ACC112 (cell line): Measurements from ENCODE around the gene TEX51.

Source experiments
- H2AFZ ChIP-seq: fragments of 200-600 bp; sonication (generic); one replicate; pipeline ENCODE4 v1.6.0; 2017; ENCODE audit warnings: antibody characterized with exemption, low read length; ENCODE audit not compliant: unreplicated experiment
- H3K27ac ChIP-seq: fragments of 200-600 bp; sonication (generic); 2 replicates; pipeline ENCODE4 v1.5.1; 2014; ENCODE audit warnings: low read depth, mild to moderate bottlenecking, antibody characterized with exemption, low read length, moderate library complexity
- H3K27me3 ChIP-seq: fragments of 200-600 bp; sonication (generic); 2 replicates; pipeline ENCODE4 v1.6.1; 2014; ENCODE audit warnings: mild to moderate bottlenecking, antibody characterized with exemption, low read length, moderate library complexity, mixed read lengths; ENCODE audit not compliant: insufficient read depth
- H3K36me3 ChIP-seq: fragments of 200-600 bp; sonication (generic); 2 replicates; pipeline ENCODE4 v1.6.1; 2016; ENCODE audit warnings: mild to moderate bottlenecking, antibody characterized with exemption, low read length, moderate library complexity, mixed read lengths; ENCODE audit not compliant: insufficient read depth
- H3K4me1 ChIP-seq: fragments of 200-600 bp; sonication (generic); one replicate; pipeline ENCODE4 v1.6.1; 2016; ENCODE audit warnings: low read length, mixed read lengths; ENCODE audit not compliant: insufficient read depth, unreplicated experiment, control insufficient read depth
- H3K4me3 ChIP-seq: fragments of 200-600 bp; sonication (generic); 2 replicates; pipeline ENCODE4 v1.5.1; 2014; ENCODE audit warnings: mild to moderate bottlenecking, low read depth, low read length
- H3K79me2 ChIP-seq: fragments of 200-600 bp; sonication (generic); one replicate; pipeline ENCODE4 v1.6.0; 2016; ENCODE audit warnings: low read length; ENCODE audit not compliant: control insufficient read depth, unreplicated experiment, insufficient read depth

TEX51 gene

DNA sequence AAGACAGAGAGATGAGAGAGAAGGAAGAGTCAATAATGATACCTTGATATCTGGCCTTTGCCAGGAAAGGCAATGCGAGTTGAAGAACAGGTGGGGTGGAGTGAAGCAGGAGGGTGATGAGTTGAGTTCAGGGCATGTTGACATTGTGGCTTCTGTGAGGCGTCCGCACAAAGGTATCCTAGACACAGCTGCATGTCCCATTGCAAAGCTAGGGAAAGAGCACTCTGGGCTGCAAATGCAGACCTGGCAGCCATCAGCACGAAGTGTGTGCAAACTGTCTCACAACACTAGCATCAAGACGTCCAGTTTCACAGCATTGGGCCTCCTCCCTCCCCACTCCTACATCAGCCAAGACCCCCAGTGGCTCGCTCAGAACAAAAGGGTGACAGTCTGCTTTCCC is 36.1 kb downstream of the TEX51 start:
- Histone ChIP-seq H3K36me3 (no peaks in the 10 kb centered on the region), H3K4me1 (no peaks in the 10 kb centered on the region), H2AFZ (no peak overlapping the region), H3K79me2 (no peaks in the 10 kb centered on the region), H3K27ac (no peak overlapping the region), H3K4me3 (no peak overlapping the region), H3K27me3 (peaks cover 58% of the 10 kb centered on the region)

DNA sequence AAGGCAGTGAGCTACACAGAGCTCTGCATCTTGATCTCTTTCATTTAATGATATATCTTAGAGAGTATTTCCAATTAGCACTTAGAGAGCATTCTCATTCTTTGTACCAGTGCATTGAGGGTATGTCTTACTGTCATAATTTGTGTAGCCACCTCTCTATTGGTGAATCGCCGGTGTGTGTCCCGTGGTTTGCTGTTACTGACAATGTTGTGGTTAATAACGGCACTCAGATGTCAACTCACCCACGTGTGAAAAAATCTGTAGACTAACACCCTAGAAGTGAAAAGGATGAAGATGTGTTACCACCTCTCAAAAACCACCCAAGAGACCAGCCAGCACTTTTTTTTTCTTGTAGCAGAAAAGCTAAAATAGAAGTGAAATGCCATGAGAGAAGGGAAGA is 37.1 kb downstream of the TEX51 start:
- no peaks in the 10 kb centered on the region for H3K4me1 ChIP-seq

GRCh38 chr2:126936219-126936723 is 37.6 kb downstream of the TEX51 start:
- no peak overlapping the region for H3K27ac ChIP-seq
- peaks cover 68% of the 10 kb centered on the region for H3K27me3 ChIP-seq
- H3K79me2 ChIP-seq, result no peaks in the 10 kb centered on the region
- no peaks in the 10 kb centered on the region for H3K4me1 ChIP-seq
- no peak overlapping the region for H2AFZ ChIP-seq
- H3K4me3 ChIP-seq, result no peak overlapping the region
- H3K36me3 ChIP-seq, result no peaks in the 10 kb centered on the region

More for the DNA sequence above, 37.1 kb downstream of the TEX51 start:
- Histone ChIP-seq H3K27ac (no peak overlapping the region), H3K4me3 (no peak overlapping the region), H3K27me3 (peaks cover 64% of the 10 kb centered on the region), H3K79me2 (no peaks in the 10 kb centered on the region), H3K36me3 (no peaks in the 10 kb centered on the region), H2AFZ (no peak overlapping the region)

- H3K79me2 ChIP-seq, result no peaks in the 10 kb centered on the region
- no peak overlapping the region for H3K27ac ChIP-seq
- H3K36me3 ChIP-seq, result no peaks in the 10 kb centered on the region
- no peak overlapping the region for H3K4me3 ChIP-seq
- no peak overlapping the region for H2AFZ ChIP-seq
- peaks cover 79% of the 10 kb centered on the region for H3K27me3 ChIP-seq
- no peaks in the 10 kb centered on the region for H3K4me1 ChIP-seq
Observed at GRCh38 chr2:126940331-126940730, 41.6 kb downstream of the TEX51 start.

DNA sequence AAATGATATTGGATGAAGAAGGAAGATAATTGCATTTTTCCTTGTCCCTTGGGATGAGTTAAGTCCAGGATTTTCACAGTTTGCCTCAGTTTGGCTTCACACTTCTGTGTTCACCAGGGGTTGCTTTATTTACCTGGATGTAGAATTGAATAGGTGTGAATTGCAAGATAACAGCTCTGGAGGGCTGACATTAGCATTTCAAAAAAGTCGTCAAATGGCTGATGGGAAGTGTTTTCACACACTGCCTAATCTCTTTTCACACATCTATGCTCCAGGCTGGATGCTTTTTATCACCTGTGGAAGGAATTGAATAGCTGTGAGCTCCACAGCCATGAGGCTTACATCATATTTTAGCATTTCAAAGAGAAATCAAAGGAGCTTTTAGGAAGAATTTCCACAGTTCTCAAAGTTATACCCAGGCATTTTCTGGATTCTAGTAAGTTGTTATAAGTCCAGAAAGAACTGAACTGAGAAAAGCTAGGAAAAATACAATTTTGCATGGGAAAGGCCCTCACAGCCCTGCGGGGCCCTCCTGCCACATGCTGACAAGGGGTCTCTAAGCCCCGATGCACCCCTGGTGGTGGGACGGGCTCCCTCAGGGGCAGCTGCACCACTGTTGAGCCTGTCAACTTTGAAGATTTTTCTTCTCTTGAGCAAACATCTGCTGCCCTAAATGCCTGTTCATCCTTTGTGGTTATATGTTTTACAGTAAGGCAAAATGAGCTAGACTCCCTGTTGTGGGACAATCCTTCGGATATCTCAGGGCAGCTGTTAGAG is 43.9 kb downstream of the TEX51 start:
- Histone ChIP-seq H3K4me1 (no peaks in the 10 kb centered on the region), H3K27me3 (peaks cover 79% of the 10 kb centered on the region), H3K79me2 (no peaks in the 10 kb centered on the region), H3K4me3 (no peak overlapping the region), H3K36me3 (no peaks in the 10 kb centered on the region), H3K27ac (no peak overlapping the region), H2AFZ (no peak overlapping the region)

GRCh38 chr2:126943612-126944348 is 45.1 kb downstream of the TEX51 start:
- H3K4me3 ChIP-seq, result no peak overlapping the region
- no peaks in the 10 kb centered on the region for H3K36me3 ChIP-seq
- H3K27me3 ChIP-seq, result peaks cover 79% of the 10 kb centered on the region

DNA sequence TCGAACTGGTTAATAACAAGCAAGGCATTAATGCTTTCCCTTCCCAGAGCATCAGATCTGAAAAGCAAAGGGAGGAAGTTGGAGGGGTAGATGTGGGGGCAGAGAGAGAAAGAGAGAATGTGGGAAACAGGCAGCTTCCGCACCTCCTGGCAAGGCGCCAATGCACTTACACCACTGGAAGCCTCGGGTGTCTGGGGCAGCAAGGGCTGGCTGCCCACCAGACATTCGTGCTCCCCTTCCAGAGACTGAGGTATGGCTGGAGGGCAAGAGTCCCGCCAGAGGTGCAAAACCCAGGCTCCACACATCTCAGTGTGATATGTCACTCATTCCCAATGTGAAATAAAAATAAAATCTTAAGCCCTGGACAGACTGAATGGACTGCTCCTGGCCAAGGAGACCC is 46.4 kb downstream of the TEX51 start:
- Histone ChIP-seq H3K79me2 (no peaks in the 10 kb centered on the region), H3K4me3 (no peak overlapping the region)

More at GRCh38 chr2:126943612-126944348, 45.1 kb downstream of the TEX51 start:
- Histone ChIP-seq H3K79me2 (no peaks in the 10 kb centered on the region), H3K4me1 (no peaks in the 10 kb centered on the region), H2AFZ (no peak overlapping the region), H3K27ac (no peak overlapping the region)

GRCh38 chr2:126946318-126947102 is 47.8 kb downstream of the TEX51 start:
- H3K36me3 ChIP-seq, result no peaks in the 10 kb centered on the region
- no peak overlapping the region for H2AFZ ChIP-seq
- H3K79me2 ChIP-seq, result no peaks in the 10 kb centered on the region
- no peak overlapping the region for H3K27ac ChIP-seq
- no peak overlapping the region for H3K4me3 ChIP-seq
- H3K27me3 ChIP-seq, result peaks cover 89% of the 10 kb centered on the region
- H3K4me1 ChIP-seq, result no peaks in the 10 kb centered on the region

More for the DNA sequence above, 46.4 kb downstream of the TEX51 start:
- Histone ChIP-seq H3K4me1 (no peaks in the 10 kb centered on the region), H2AFZ (no peak overlapping the region), H3K27ac (no peak overlapping the region), H3K36me3 (no peaks in the 10 kb centered on the region), H3K27me3 (peaks cover 90% of the 10 kb centered on the region)

DNA sequence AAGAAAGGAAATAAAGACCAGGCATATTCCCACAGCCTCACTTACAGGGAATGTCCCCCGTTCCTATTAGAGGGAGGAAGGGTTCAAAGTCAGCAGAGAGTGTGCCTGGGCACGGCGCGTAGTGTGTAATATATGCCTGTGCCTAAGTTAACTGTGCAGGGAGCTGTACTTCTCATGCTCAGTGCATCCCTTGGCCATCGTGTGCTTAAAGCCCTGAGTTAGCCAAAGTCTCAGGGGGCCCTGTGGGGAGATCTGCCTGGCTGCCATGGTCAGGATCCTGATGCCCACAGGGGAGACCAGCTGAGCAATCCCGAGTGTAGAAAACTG is 48.4 kb downstream of the TEX51 start:
- Histone ChIP-seq H3K36me3 (no peaks in the 10 kb centered on the region), H3K4me1 (no peaks in the 10 kb centered on the region), H3K4me3 (no peak overlapping the region), H3K27ac (no peak overlapping the region), H3K27me3 (peaks cover 83% of the 10 kb centered on the region), H2AFZ (no peak overlapping the region), H3K79me2 (no peaks in the 10 kb centered on the region)

GRCh38 chr2:126949775-126950174 is 51.1 kb downstream of the TEX51 start:
- Histone ChIP-seq H3K79me2 (no peaks in the 10 kb centered on the region), H3K4me3 (no peak overlapping the region), H3K27me3 (peaks cover 78% of the 10 kb centered on the region), H2AFZ (no peak overlapping the region), H3K36me3 (no peaks in the 10 kb centered on the region), H3K27ac (no peak overlapping the region), H3K4me1 (no peaks in the 10 kb centered on the region)
